IMR-90 (cell line): ENCODE measurements around the gene TRNT1. TPM values are rescaled to one million over a fixed set of nuclear protein-coding genes. Genes with fewer than 3 reads are reported as not detected.

ENCODE experiments used
- ATAC-seq: fragments of 200-7000 bp; cut with Tn5 transposase; 2 replicates; pipeline ENCODE4 v1.9.1; 2020; ENCODE audit warnings: low read depth, mild to moderate bottlenecking, moderate library complexity
- BruUV-seq: library from RNA; stranded (reverse); fragments of 400-500 nt; replicated peaks from 2 replicates; lab custom pipeline; 2021; lab: Mats Ljungman, UMichigan
- CTCF ChIA-PET: fragments of 300-600 bp; formaldehyde crosslinking; extraction: SDS; loops from one replicate; lab custom pipeline; 2021; ENCODE audit warnings: antibody characterized with exemption; lab: Yijun Ruan, JAX
- POLR2A ChIA-PET: fragments of 300-600 bp; sonication (Branson Sonifier 250); formaldehyde crosslinking; loops from one replicate; lab custom pipeline; 2022; ENCODE audit warnings: antibody characterized with exemption; ENCODE audit not compliant: unreplicated experiment; lab: Charles Lee
- DNase-seq: peaks from one replicate; pipeline ENCODE4 v3.0.0; 2013
- H2AFZ ChIP-seq: replicated peaks from 2 replicates; pipeline ENCODE3; 2013; ENCODE audit warnings: low read length, mild to moderate bottlenecking; ENCODE audit not compliant: poor library complexity
- H2AK5ac ChIP-seq: 2 replicates; pipeline ENCODE4 v1.6.1; 2013; ENCODE audit warnings: low read depth, low read length, inconsistent platforms
- H2AK9ac ChIP-seq: replicated peaks from 2 replicates; pipeline ENCODE3; 2013; ENCODE audit warnings: mild to moderate bottlenecking, low read depth, low read length, moderate library complexity; ENCODE audit not compliant: poor library complexity
- H2BK120ac ChIP-seq: 2 replicates; pipeline ENCODE4 v1.6.1; 2013; ENCODE audit warnings: low read depth, low read length, inconsistent platforms
- H2BK15ac ChIP-seq: 3 replicates; pipeline ENCODE4 v1.6.1; 2013; ENCODE audit warnings: low read depth, low read length, inconsistent platforms
- H2BK20ac ChIP-seq: 2 replicates; pipeline ENCODE4 v1.6.1; 2013; ENCODE audit warnings: low read depth, mild to moderate bottlenecking, inconsistent platforms, low read length, moderate library complexity
- H2BK5ac ChIP-seq: 2 replicates; pipeline ENCODE4 v1.6.1; 2013; ENCODE audit warnings: mild to moderate bottlenecking, low read depth, low read length, inconsistent platforms; ENCODE audit not compliant: poor library complexity, severe bottlenecking
- H3K14ac ChIP-seq: replicated peaks from 2 replicates; pipeline ENCODE4 v1.6.1; 2013; ENCODE audit warnings: low read depth, low read length, inconsistent platforms
- H3K18ac ChIP-seq: 2 replicates; pipeline ENCODE4 v1.6.1; 2013; ENCODE audit warnings: low read depth, low read length, control low read depth
- H3K23ac ChIP-seq: 2 replicates; pipeline ENCODE4 v1.6.1; 2013; ENCODE audit warnings: low read depth, low read length, inconsistent platforms
- H3K27ac ChIP-seq: 2 replicates; pipeline ENCODE4 v1.5.1; 2013; ENCODE audit warnings: mild to moderate bottlenecking, control low read depth, low read length; ENCODE audit not compliant: insufficient read depth
- H3K27me3 ChIP-seq: 2 replicates; pipeline ENCODE4 v1.6.1; 2013; ENCODE audit warnings: low read length; ENCODE audit not compliant: control insufficient read depth, insufficient read depth
- H3K36me3 ChIP-seq: 2 replicates; pipeline ENCODE4 v1.6.1; 2013; ENCODE audit warnings: low read length, mixed read lengths; ENCODE audit not compliant: control insufficient read depth, insufficient read depth
- H3K4ac ChIP-seq: 2 replicates; pipeline ENCODE4 v1.6.1; 2013; ENCODE audit warnings: low read depth, low read length, inconsistent platforms
- H3K4me1 ChIP-seq: 2 replicates; pipeline ENCODE4 v1.6.1; 2013; ENCODE audit warnings: low read length, mixed read lengths; ENCODE audit not compliant: control insufficient read depth, insufficient read depth
- H3K4me2 ChIP-seq: 2 replicates; pipeline ENCODE4 v1.6.1; 2013; ENCODE audit warnings: low read depth, mild to moderate bottlenecking, control low read depth, low read length, moderate library complexity
- H3K4me3 ChIP-seq: 2 replicates; pipeline ENCODE4 v1.5.1; 2013; ENCODE audit warnings: low read depth, mild to moderate bottlenecking, control low read depth, low read length, moderate library complexity; ENCODE audit not compliant: insufficient read depth
- H3K56ac ChIP-seq: 2 replicates; pipeline ENCODE4 v1.6.1; 2013; ENCODE audit warnings: low read length, inconsistent platforms; ENCODE audit not compliant: insufficient read depth; ENCODE audit errors: extremely low read depth
- H3K79me1 ChIP-seq, 2 experiments: 2 replicates each; pipeline ENCODE4 v1.6.1; 2013; ENCODE audit warnings: low read length in 2 of 2, inconsistent platforms in 1 of 2, low read depth in 1 of 2
- H3K9ac ChIP-seq: 2 replicates; pipeline ENCODE4 v1.6.1; 2013; ENCODE audit warnings: low read depth, low read length, control low read depth
- H3K9me1 ChIP-seq: 2 replicates; pipeline ENCODE4 v1.6.1; 2013; ENCODE audit warnings: low read length, inconsistent platforms; ENCODE audit not compliant: insufficient read depth
- H3K9me3 ChIP-seq: 2 replicates; pipeline ENCODE4 v1.6.1; 2013; ENCODE audit warnings: low read length; ENCODE audit not compliant: control insufficient read depth, insufficient read depth
- H4K20me1 ChIP-seq: 2 replicates; pipeline ENCODE4 v1.6.1; 2013; ENCODE audit warnings: low read length, inconsistent platforms; ENCODE audit not compliant: insufficient read depth
- H4K5ac ChIP-seq: 2 replicates; pipeline ENCODE4 v1.6.1; 2013; ENCODE audit warnings: mild to moderate bottlenecking, low read depth, low read length, control low read depth
- H4K8ac ChIP-seq, 2 experiments: 2 replicates each; pipeline ENCODE4 v1.6.1; 2013; ENCODE audit warnings: low read depth in 2 of 2, low read length in 2 of 2, control low read depth in 1 of 2, inconsistent platforms in 1 of 2
- H4K91ac ChIP-seq: 2 replicates; pipeline ENCODE4 v1.6.1; 2013; ENCODE audit warnings: low read depth, low read length, inconsistent platforms; ENCODE audit not compliant: insufficient read depth
- BHLHE40 ChIP-seq: fragments of 150-350 bp; IDR thresholded peaks from 2 replicates; pipeline ENCODE4 v1.6.1; 2016; ENCODE audit warnings: mild to moderate bottlenecking, low read depth, low read length
- CEBPB ChIP-seq: IDR thresholded peaks from 2 replicates; pipeline ENCODE4 v1.6.1; 2012; ENCODE audit warnings: low read depth, low read length, improper control_type of control experiment
- CHD1 ChIP-seq: IDR thresholded peaks from 2 replicates; pipeline ENCODE4 v1.6.1; 2012; ENCODE audit warnings: low read depth, low read length, improper control_type of control experiment
- CTCF ChIP-seq: conservative IDR thresholded peaks from 2 replicates; pipeline ENCODE4 v1.5.1; 2012; ENCODE audit warnings: mild to moderate bottlenecking, low read depth, low read length, improper control_type of control experiment
- ELK1 ChIP-seq: fragments of 150-350 bp; IDR thresholded peaks from 2 replicates; pipeline ENCODE4 v1.6.1; 2016; ENCODE audit warnings: low read depth, mild to moderate bottlenecking, low read length, moderate library complexity, borderline replicate concordance
- FOS ChIP-seq: fragments of 150-350 bp; IDR thresholded peaks from 2 replicates; pipeline ENCODE4 v1.6.1; 2016; ENCODE audit warnings: low read depth, low read length
- MAFK ChIP-seq: IDR thresholded peaks from 2 replicates; pipeline ENCODE4 v1.6.1; 2012; ENCODE audit warnings: low read depth, low read length, improper control_type of control experiment
- MAZ ChIP-seq: IDR thresholded peaks from 2 replicates; pipeline ENCODE4 v1.6.1; 2012; ENCODE audit warnings: low read depth, mild to moderate bottlenecking, low read length, improper control_type of control experiment, moderate library complexity, borderline replicate concordance
- MXI1 ChIP-seq: IDR thresholded peaks from 2 replicates; pipeline ENCODE4 v1.6.1; 2012; ENCODE audit warnings: low read depth, mild to moderate bottlenecking, low read length, moderate library complexity, borderline replicate concordance
- NFE2L2 ChIP-seq: fragments of 150-350 bp; IDR thresholded peaks from 2 replicates; pipeline ENCODE4 v1.6.1; 2016; ENCODE audit warnings: low read depth, mild to moderate bottlenecking, low read length
- POLR2A ChIP-seq: IDR thresholded peaks from 2 replicates; pipeline ENCODE4 v1.6.1; 2012; ENCODE audit warnings: mild to moderate bottlenecking, low read depth, low read length
- RAD21 ChIP-seq: IDR thresholded peaks from 2 replicates; pipeline ENCODE4 v1.6.1; 2012; ENCODE audit warnings: low read length, improper control_type of control experiment
- RCOR1 ChIP-seq: IDR thresholded peaks from 2 replicates; pipeline ENCODE4 v1.6.1; 2012; ENCODE audit warnings: mild to moderate bottlenecking, low read length, improper control_type of control experiment; ENCODE audit not compliant: insufficient replicate concordance
- RFX5 ChIP-seq: IDR thresholded peaks from 2 replicates; pipeline ENCODE4 v1.8.0; 2012; ENCODE audit warnings: low read depth, mild to moderate bottlenecking, low read length, moderate library complexity
- SMC3 ChIP-seq: fragments of 150-350 bp; IDR thresholded peaks from 2 replicates; pipeline ENCODE4 v1.6.1; 2016; ENCODE audit warnings: low read depth, mild to moderate bottlenecking, antibody characterized with exemption, low read length, moderate library complexity
- USF2 ChIP-seq: fragments of 150-350 bp; IDR thresholded peaks from 2 replicates; pipeline ENCODE4 v1.6.1; 2017; ENCODE audit warnings: mild to moderate bottlenecking, antibody characterized with exemption, low read length, low read depth
- WGBS, 2 experiments: methylation state at CpG; one replicate each; pipeline versions ENCODE4 v1.1.5 to v1.1.7; 2013; ENCODE audit warnings: missing lambda C conversion rate in 2 of 2; ENCODE audit not compliant: insufficient read length in 1 of 2; ENCODE audit errors: extremely low coverage in 2 of 2; 5-methylcytosine and 5-hydroxymethylcytosine counted together
- dilution Hi-C: fragments of 300-500 bp; cut with HindIII; formaldehyde crosslinking; loops from one replicate; pipeline ENCODE4 v1.14.3; 2018; ENCODE audit warnings: low sequenced_read_pairs; ENCODE audit not compliant: unreplicated experiment
- in situ Hi-C: fragments of 300-500 bp; cut with MboI; formaldehyde crosslinking; loops from 3 replicates; pipeline ENCODE4 v1.14.3; 2019; ENCODE audit warnings: low sequenced_read_pairs, inconsistent platforms, mixed read lengths
- intact Hi-C: fragments of 100-400 bp; cut with micrococcal nuclease; formaldehyde crosslinking; loops from 2 replicates; pipeline ENCODE4 v1.10.0; 2022
- polyA plus RNA-seq, 3 experiments: library from polyadenylated mRNA; depleted of rRNA; stranded (reverse); fragments of >200 nt; gene quantifications; 2 replicates each; pipeline ENCODE4 v1.2.3, GENCODE V29; 2012; ENCODE audit warnings: low replicate concordance in 1 of 3
- total RNA-seq: library from RNA; depleted of rRNA; stranded (reverse); fragments of >200 nt; gene quantifications from 2 replicates; pipeline ENCODE4 v1.2.3, GENCODE V29; 2012

TRNT1 gene
- total and polyA plus RNA-seq, 2 of the 4 experiments (the other 2 are of a cell fraction): 11.8 to 12.3 TPM

- H2BK5ac ChIP-seq: no peak overlapping the region
- no peak for TF ChIP-seq NFE2L2
- TF ChIP-seq CTCF: no peak
- TF ChIP-seq CEBPB: no peak
- no peak for TF ChIP-seq USF2
- no peak for TF ChIP-seq SMC3
- TF ChIP-seq RFX5: no peak
- no peak for TF ChIP-seq RCOR1
- no peak for TF ChIP-seq ELK1
- no peak for TF ChIP-seq BHLHE40
- no peak for TF ChIP-seq MAFK
- no peak for TF ChIP-seq CHD1
- no peak for TF ChIP-seq MAZ
- TF ChIP-seq MXI1: no peak
- TF ChIP-seq RAD21: no peak
- no peak for TF ChIP-seq POLR2A
- TF ChIP-seq FOS: no peak
- no peak overlapping the region for H3K14ac ChIP-seq
- no peak overlapping the region for H3K4me3 ChIP-seq
- ChIA-PET CTCF (no interaction called here), POLR2A (no interaction called here)
- H2AFZ ChIP-seq: no peak overlapping the region
- no peak overlapping the region for H3K18ac ChIP-seq
- H3K27ac ChIP-seq: no peak overlapping the region
- H2BK120ac ChIP-seq: no peak overlapping the region
- H3K79me1 ChIP-seq: peaks cover 3 to 7% of the 10 kb centered on the region in 2 experiments
- no peak overlapping the region for H4K91ac ChIP-seq
- H4K8ac ChIP-seq: no peak overlapping the region
- H3K23ac ChIP-seq: no peak overlapping the region
- peak; percentile 64 for DNase-seq
- no peak overlapping the region for H3K56ac ChIP-seq
- no peaks in the 10 kb centered on the region; the same call in 1 of the 2 replicates for H3K4me1 ChIP-seq
- in situ Hi-C loops (no loop called here), dilution Hi-C loops (no loop called here), intact Hi-C loops (no loop called here)
- no peaks in the 10 kb centered on the region for H3K9me1 ChIP-seq
- H3K9me3 ChIP-seq: no peaks in the 10 kb centered on the region
- H3K4ac ChIP-seq: no peak overlapping the region
- no peak overlapping the region for H2AK9ac ChIP-seq
- no TSS peak for BruUV-seq
- H3K36me3 ChIP-seq: peaks cover 20% of the 10 kb centered on the region
- no peaks in the 10 kb centered on the region for H4K20me1 ChIP-seq
- no peak overlapping the region for H3K4me2 ChIP-seq
- no peaks in the 10 kb centered on the region for H3K27me3 ChIP-seq
- H2AK5ac ChIP-seq: no peak overlapping the region
- no peak overlapping the region for H3K9ac ChIP-seq
- no peak overlapping the region for H2BK20ac ChIP-seq
- ATAC-seq: peak; percentile 60
- WGBS, 2 experiments: no CpG with 5 or more reads among the region's 8 CpGs
- H4K5ac ChIP-seq: no peak overlapping the region
- no peak overlapping the region for H2BK15ac ChIP-seq
Measured at GRCh38 chr3:3145831-3146230, 19.1 kb downstream of the TRNT1 start.
